Muscle of leg (tissue), 11 donors: ENCODE results near the gene SIGMAR1. TPM values are rescaled to one million over a fixed set of nuclear protein-coding genes. Genes with fewer than 3 reads are reported as not detected.
"Not testable (repeated sequence)": the region's sequence is repeated elsewhere in the genome, so short reads cannot be mapped to it uniquely, and the experiment has no call there.

Source experiments
- DNase-seq: peaks from one replicate; pipeline ENCODE4 v3.0.0; 2013
- H3K27ac ChIP-seq: one replicate; pipeline ENCODE4 v1.5.1; 2013; ENCODE audit warnings: mild to moderate bottlenecking, low read length, control low read depth
- H3K27me3 ChIP-seq: one replicate; pipeline ENCODE4 v1.6.1; 2013; ENCODE audit warnings: low read length; ENCODE audit not compliant: control insufficient read depth, insufficient read depth
- H3K36me3 ChIP-seq: one replicate; pipeline ENCODE4 v1.6.1; 2013; ENCODE audit warnings: low read length; ENCODE audit not compliant: control insufficient read depth, insufficient read depth
- H3K4me1 ChIP-seq: one replicate; pipeline ENCODE4 v1.6.1; 2013; ENCODE audit warnings: low read length; ENCODE audit not compliant: control insufficient read depth, insufficient read depth
- H3K4me3 ChIP-seq: one replicate; pipeline ENCODE4 v1.5.1; 2013; ENCODE audit warnings: low read length, control low read depth
- H3K9me3 ChIP-seq: replicated peaks from 2 replicates; pipeline ENCODE4 v1.6.1; 2013; ENCODE audit warnings: low read depth, low read length; ENCODE audit not compliant: control insufficient read depth
- WGBS: methylation state at CpG from one replicate; pipeline ENCODE4 v1.1.5; 2013; ENCODE audit warnings: missing lambda C conversion rate; ENCODE audit not compliant: insufficient coverage; 5-methylcytosine and 5-hydroxymethylcytosine counted together
- polyA plus RNA-seq, 8 donors: library from polyadenylated mRNA; unstranded; fragments of 120-200 nt; gene quantifications; one replicate each; pipeline versions ENCODE4 v1.2.1 to v1.2.3, GENCODE V29; 2013; ENCODE audit warnings: inconsistent platforms in 1 of 8, low replicate concordance in 1 of 8; ENCODE audit not compliant: insufficient read length in 8 of 8, insufficient read depth in 1 of 8
- total RNA-seq: library from RNA; stranded (reverse); fragments of 120-200 nt; gene quantifications from one replicate; pipeline ENCODE4 v1.2.4, GENCODE V29; 2013

The SIGMAR1 gene
- total and polyA plus RNA-seq, 9 donors, result 27.0 to 62.8 (median 56.6) TPM

GRCh38 chr9:34648673-34649072, 11.1 kb upstream of the SIGMAR1 start:
- peaks cover 49% of the 10 kb centered on the region for H3K4me1 ChIP-seq
- no peak overlapping the region for H3K27ac ChIP-seq
- H3K4me3 ChIP-seq, result no peak overlapping the region
- H3K36me3 ChIP-seq, result peaks cover 26% of the 10 kb centered on the region
- WGBS, result 87% methylated on average over 8 of the region's 8 CpGs
- no peak for DNase-seq
- no peaks in the 10 kb centered on the region for H3K27me3 ChIP-seq
- no peaks in the 10 kb centered on the region for H3K9me3 ChIP-seq

GRCh38 chr9:34647651-34648050, 10.1 kb upstream of the SIGMAR1 start:
- Histone ChIP-seq H3K27ac (no peak overlapping the region), H3K27me3 (no peaks in the 10 kb centered on the region), H3K4me3 (peak overlapping the region; percentile 84), H3K4me1 (peaks cover 39% of the 10 kb centered on the region), H3K36me3 (peaks cover 26% of the 10 kb centered on the region), H3K9me3 (no peaks in the 10 kb centered on the region)
- DNase-seq, result no peak
- WGBS, result 79% methylated on average over 8 of the region's 10 CpGs

- H3K4me3 ChIP-seq, result peak overlapping the region; percentile 84
- WGBS, result 4% methylated on average over 6 of the region's 8 CpGs
- H3K9me3 ChIP-seq, result no peaks in the 10 kb centered on the region
- H3K4me1 ChIP-seq, result peaks cover 33% of the 10 kb centered on the region
- no peak for DNase-seq
- H3K27ac ChIP-seq, result peak overlapping the region; percentile 94
- H3K36me3 ChIP-seq, result peaks cover 26% of the 10 kb centered on the region
- H3K27me3 ChIP-seq, result no peaks in the 10 kb centered on the region
Measured at GRCh38 chr9:34647084-34647403, 9.5 kb upstream of the SIGMAR1 start.

GRCh38 chr9:34646211-34647083, 8.9 kb upstream of the SIGMAR1 start, which contains the start of gene GALT:
GALT (plus strand) TSS chr9:34646675; CDS start chr9:34646705, 30 bp downstream.
- Histone ChIP-seq H3K36me3 (peaks cover 26% of the 10 kb centered on the region), H3K4me1 (peaks cover 28% of the 10 kb centered on the region), H3K9me3 (no peaks in the 10 kb centered on the region), H3K4me3 (peak within 1 kb of the TSS; percentile 84), H3K27me3 (no peaks in the 10 kb centered on the region), H3K27ac (peak within 1 kb of the TSS; percentile 94)
- WGBS, result 2% methylated on average over 37 of the region's 43 CpGs
- peak; percentile 94 for DNase-seq

- Histone ChIP-seq H3K9me3 (no peaks in the 10 kb centered on the region), H3K36me3 (peaks cover 22% of the 10 kb centered on the region), H3K27ac (no peak overlapping the region), H3K27me3 (no peaks in the 10 kb centered on the region), H3K4me1 (peaks cover 20% of the 10 kb centered on the region), H3K4me3 (no peak overlapping the region)
- DNase-seq, result no peak
Measured at GRCh38 chr9:34644766-34645314, 7.3 kb upstream of the SIGMAR1 start.

GRCh38 chr9:34642679-34643078, 5.1 kb upstream of the SIGMAR1 start:
- DNase-seq, result no peak
- H3K27me3 ChIP-seq, result no peaks in the 10 kb centered on the region
- WGBS, result no CpG with 5 or more reads among the region's 1 CpG
- H3K27ac ChIP-seq, result no peak overlapping the region
- no peaks in the 10 kb centered on the region for H3K36me3 ChIP-seq
- peaks cover 20% of the 10 kb centered on the region for H3K4me1 ChIP-seq
- no peak overlapping the region for H3K4me3 ChIP-seq
- H3K9me3 ChIP-seq, result no peaks in the 10 kb centered on the region

GRCh38 chr9:34639322-34639721, 1.7 kb upstream of the SIGMAR1 start:
- H3K9me3 ChIP-seq, H3K4me3 ChIP-seq, DNase-seq, H3K27ac ChIP-seq, H3K27me3 ChIP-seq: not testable (repeated sequence)
- Histone ChIP-seq H3K4me1 (peaks cover 34% of the 10 kb centered on the region), H3K36me3 (peaks cover 14% of the 10 kb centered on the region)
- 72% methylated on average over 6 of the region's 8 CpGs for WGBS

GRCh38 chr9:34638138-34638445, 505 bp upstream of the SIGMAR1 start:
- 0% methylated on average over 4 of the region's 7 CpGs for WGBS
- Histone ChIP-seq H3K9me3 (no peaks in the 10 kb centered on the region), H3K4me1 (peaks cover 37% of the 10 kb centered on the region), H3K27me3 (no peaks in the 10 kb centered on the region), H3K27ac (peak overlapping the region; percentile 80), H3K36me3 (peaks cover 14% of the 10 kb centered on the region), H3K4me3 (peak overlapping the region; percentile 81)
- no peak for DNase-seq

GRCh38 chr9:34636791-34637355, 714 bp downstream of the SIGMAR1 start:
- peak overlapping the region; percentile 81 for H3K4me3 ChIP-seq
- 1% methylated on average over 18 of the region's 23 CpGs for WGBS
- peaks cover 14% of the 10 kb centered on the region for H3K36me3 ChIP-seq
- DNase-seq, result no peak
- no peaks in the 10 kb centered on the region for H3K9me3 ChIP-seq
- no peaks in the 10 kb centered on the region for H3K27me3 ChIP-seq
- H3K4me1 ChIP-seq, result peaks cover 37% of the 10 kb centered on the region
- H3K27ac ChIP-seq, result peak overlapping the region; percentile 69

GRCh38 chr9:34635556-34635955, 2.0 kb downstream of the SIGMAR1 start:
- H3K27ac ChIP-seq, result no peak overlapping the region
- 95% methylated on average over 12 of the region's 14 CpGs for WGBS
- H3K4me1 ChIP-seq, result peaks cover 37% of the 10 kb centered on the region
- no peak overlapping the region for H3K4me3 ChIP-seq
- H3K9me3 ChIP-seq, result no peaks in the 10 kb centered on the region
- peaks cover 7% of the 10 kb centered on the region for H3K27me3 ChIP-seq
- H3K36me3 ChIP-seq, result peaks cover 14% of the 10 kb centered on the region
- DNase-seq, result no peak
